DMS79 treated with DMSO at 0.1 percent for 48 hours (cell line): ENCODE measurements around the gene SOX30.

Experiments
- DNase-seq: peaks from one replicate; lab custom pipeline; 2025; lab: John Stamatoyannopoulos, UW

The SOX30 gene

DNA sequence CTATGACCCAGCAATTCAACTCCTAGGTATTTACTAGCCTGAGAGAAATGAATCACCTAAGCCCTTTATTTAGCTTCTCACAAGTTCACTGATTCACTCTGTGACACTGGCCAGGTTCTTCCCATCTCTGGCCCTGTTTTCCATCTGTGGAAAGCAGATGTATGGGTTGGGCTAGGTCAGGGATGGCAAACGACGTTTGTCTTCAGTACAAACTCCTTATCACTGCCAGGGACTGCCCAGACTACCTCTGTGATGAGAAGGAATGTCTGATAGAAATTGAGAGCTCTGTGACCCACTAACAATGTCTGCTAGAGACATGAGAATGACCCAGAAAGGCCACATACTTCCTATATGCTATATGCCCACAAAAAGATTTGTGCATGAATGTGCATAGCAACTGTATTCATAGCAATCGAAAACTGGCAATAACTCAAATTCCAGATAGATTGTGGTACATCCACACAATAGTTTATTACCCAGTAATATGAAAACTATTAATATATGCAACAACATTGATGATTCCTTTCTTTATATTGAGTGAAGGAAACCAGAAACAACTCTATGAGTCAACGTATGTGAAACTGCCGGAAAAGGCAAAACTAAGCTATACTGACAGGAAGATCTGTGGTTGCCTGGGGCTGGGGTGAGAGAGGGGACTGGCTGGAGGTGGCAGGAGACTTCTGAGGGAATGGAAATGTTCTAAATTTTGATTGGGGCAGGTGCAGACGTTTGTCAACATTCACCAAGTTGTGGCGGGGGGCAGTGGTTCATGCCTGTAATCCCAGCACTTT lies 44.7 kb downstream of the SOX30 start:
- DNase-seq: no peak

DNA sequence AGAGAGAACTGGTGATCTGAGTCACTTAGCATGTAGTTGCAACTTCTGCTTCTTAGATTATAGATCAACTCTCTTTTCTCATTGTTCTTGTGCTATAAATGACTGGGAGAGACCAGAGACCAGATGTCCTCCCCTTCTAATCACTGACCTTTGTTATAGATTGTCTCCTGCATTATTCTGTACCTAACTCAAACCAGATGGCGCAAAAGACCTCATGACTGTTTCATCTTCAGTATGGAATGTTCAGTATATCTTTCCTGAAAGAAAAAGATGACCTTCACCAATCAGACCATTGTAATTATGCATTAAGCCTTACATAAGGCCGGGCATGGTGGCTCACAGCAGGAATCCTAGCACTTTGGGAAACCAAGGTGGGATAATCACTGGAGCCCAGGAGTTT lies 46.2 kb downstream of the SOX30 start:
- no peak for DNase-seq

DNA sequence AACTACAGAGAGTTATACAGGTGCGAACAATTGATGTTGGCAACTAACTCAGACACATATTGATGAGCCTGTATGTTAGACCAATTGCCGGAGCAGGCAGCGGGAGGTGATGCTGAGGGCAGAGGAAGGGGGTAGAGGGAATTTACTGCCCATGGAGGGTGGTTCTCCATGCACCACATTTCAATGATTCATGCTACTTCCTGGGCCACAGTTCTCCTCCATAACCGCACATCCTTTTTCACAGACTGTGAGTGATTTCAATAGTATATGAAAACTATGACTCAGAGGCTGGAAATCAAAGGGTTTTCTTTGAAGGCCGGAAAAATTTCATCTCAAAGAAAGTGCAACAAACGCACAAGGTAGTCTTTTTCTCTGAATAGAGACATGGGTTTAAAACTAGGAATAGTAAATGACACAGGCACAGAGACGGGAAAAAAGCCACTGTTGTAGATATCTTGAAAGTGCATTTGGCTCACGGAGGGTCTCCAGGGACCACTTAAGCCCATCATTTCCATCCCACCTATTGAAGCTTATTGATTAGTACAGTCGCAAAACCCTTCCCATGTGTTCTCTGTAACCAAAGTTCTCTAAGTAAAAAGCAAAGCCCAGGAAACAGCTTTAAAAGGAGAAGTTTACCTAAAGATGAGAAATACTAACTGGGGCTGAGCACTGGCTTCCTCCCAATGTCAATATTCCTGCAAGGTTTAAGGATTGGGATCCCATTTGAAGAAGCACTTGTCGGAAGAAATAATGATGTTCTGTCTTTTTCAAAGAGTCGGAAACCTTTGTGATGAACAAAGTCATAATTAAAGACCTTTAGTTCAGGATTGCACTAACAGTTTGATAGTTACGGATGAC lies 48.7 kb downstream of the SOX30 start:
- DNase-seq: no peak

DNA sequence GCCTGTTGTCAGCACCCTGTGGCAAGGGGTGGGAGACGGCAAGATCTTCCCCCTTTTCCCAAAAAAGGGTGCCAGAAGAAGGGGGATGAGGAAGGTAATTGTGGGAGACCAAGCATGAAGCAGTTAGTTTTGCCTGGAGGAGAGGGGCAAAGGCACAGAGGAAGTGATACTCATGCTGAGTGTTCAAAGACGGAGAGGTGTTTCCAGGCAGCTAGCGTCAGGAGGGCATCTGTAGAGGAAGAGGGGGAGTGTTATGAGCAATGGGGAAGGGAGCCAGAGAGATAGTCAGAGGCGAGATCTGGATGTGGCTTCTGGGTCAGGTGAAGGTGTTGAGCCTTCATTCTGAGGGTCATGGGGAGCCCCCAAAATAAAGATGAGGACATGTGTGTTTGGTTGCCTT lies 49.7 kb downstream of the SOX30 start:
- no peak for DNase-seq

DNA sequence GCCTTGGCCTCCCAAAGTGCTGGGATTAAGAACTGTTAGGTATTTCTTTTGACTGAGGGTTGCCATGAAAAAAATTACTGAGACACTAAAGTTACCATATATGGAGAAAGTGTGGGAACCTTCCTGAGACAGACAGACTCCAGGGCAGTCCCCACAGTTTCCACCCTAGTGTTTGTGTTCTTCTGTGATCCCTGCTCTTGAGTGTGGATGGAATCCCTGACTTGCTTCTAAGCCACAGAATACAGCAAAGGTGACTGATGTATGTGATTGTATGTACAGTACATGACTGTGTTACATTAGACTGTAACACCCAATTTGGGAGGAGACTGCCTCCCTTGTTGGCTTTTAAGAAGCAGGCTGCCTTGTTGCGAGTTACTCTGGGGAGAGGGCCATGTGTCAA lies 52.0 kb downstream of the SOX30 start:
- DNase-seq: no peak

DNA sequence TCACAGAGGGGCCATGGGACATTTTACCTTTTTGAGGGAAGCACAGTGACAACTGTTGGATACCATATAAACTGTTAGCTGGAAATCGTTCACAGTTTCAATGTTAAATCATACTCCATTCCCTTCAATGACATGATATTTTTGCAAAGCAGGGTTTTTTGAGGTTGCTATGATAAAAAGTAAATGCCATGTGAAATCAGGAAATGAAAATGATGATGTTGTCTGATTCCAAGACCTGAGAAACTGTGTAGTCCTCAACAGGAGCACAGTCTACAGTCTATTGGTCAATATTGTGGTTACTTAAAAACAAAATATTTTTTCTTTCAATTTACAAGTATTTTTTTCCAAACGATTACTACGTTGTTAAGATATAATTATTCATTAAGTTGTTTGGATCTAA lies 52.7 kb downstream of the SOX30 start:
- DNase-seq: no peak

DNA sequence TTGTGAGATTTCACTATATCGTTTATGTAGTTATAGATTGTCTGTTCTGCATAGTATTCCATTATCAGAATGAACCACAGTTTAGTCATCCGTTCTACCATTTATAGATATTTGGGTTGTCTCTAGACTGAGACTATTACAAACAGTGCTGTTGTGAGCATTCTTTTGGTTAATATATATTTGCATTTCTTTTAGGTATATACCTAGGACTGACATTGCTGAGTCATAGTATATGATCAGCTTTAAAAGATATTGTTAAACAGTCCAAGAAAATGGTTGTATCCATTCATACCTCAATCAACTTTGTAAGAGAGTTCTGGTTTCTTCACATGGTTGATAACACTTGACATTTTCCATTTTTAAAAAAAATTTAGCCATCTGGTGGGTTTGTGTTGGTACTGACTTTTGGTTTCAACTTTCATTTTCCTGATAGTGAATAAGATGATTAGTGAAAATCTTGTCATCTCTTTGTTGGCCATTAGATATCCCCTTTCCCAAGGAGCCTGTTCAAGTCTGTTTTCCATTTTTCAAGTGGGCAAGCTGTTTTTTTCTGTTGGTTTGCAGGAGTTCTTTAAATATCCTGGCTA lies 53.8 kb downstream of the SOX30 start:
- DNase-seq: no peak

DNA sequence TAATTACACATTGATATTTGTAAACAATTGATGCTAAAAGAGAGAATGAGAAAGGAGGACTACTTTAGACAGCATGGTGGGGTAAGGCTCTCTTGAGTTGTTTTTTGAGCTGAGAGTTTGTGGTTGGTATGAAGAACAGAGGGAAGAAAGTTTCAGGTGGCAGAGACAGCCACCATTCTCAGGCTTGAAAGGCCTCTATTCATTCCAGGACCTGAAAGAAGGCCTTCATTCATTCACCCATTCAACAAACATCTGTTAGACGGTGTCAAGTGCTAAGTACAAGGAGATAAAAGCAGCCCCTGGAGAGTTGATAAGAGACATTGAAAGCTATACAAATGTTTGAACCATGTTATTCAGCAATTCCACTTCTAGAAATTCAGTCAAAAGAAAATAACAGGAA lies 55.0 kb downstream of the SOX30 start:
- no peak for DNase-seq

DNA sequence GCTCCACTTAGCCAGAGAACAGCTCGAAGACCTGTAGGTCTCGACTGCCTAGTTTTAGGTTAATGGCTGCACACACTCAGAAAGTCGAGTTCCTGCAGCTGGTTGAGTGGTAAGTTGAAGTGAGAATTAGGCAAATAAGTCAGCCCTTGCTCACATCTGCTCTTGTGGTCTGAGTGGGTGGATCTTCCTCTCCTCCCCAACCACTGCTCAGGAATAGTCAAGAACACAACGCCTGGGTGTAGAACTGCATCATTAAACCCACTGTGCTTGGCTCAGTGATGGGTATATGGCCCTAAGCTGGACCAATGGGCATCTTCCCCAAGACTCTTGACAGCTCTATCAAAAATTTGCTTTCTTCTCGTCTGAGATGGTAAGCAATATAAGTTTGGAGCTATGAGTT lies 55.8 kb downstream of the SOX30 start:
- DNase-seq: no peak

DNA sequence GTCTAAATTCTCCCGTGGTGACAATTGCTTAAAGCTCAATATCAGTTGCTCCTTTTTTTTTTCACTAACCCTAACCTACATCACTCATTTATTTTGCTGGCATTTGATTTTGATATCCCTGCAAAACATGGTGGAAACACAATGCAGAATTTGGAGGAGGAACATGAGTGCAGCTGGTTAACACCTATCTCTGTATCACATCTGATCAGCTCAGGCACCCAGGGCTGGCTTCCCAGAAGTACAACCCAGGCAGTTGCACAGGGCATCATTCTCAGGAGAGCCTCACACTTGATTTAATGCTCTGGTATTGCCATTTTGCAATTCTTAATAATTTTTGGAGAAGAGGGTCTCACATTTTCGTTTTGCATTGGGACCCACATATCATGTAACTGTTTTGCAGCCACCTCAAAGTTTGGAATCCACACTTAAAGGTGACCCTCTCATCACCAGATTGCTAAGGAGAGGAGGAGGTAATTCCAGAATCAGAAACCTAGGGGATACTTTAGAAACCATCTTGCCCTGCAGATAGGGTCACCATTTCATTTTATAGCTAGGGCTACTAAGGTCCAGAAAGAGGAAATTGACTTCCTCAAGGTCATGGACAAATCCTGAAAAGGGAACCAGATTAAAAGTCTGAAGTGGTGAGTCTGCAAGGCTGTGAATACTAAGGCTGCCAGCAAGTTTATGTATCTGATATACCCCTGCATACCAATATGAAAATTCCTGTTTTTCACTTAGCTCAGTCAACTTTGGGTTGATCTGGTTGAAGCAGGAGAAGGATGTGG lies 57.4 kb downstream of the SOX30 start:
- no peak for DNase-seq

DNA sequence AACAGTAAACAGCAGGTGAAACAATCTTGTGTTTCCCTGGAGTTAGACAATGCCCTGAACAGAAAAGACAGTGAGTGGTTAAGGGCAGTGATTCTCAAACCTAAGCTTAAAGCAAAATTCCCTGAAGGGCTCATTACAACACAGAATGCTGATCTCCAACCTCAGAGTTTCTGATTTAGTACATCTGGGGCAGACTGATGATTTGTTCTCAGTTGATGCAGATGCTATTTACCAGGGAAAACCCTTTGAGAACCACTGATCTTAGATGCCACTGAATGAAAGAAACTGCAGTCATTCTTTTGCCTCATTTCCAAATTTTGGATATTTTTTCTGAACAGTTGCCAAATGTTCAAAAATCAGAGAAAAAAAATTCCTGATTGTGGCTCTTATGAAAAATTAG lies 58.0 kb downstream of the SOX30 start:
- no peak for DNase-seq

DNA sequence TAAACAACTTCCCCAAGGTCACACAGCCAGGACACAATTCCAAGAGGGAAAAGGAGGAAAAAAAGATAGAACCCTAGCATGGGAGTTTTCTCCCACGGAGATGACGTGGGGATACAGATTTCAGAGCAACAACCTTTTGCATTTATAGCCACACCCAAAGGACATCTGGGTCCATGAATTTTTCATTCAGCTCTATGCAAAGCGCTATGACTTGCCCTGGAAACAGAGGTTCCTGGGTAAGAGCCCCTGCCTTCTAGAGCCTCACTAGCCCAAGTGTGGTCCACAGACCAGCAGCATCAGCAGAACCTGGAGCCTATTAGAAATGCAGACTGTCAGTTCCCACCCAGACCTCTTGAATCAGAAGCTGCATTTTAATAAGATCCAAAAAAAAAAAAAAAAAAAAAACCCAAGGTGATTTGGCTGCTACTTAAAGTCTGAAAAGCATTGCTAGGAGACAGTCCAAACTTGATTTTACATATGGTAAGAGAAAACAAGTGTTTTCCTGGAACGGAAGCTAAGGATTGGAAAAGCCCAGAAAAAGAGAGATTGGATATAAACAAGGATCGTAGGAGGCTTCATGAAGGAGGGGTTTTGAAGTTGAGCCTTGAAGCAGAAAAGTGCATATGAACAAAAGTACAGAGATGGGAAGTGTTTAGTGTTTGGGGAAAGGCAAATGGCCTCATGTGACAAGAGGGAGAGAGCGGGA lies 59.0 kb downstream of the SOX30 start:
- DNase-seq: no peak

DNA sequence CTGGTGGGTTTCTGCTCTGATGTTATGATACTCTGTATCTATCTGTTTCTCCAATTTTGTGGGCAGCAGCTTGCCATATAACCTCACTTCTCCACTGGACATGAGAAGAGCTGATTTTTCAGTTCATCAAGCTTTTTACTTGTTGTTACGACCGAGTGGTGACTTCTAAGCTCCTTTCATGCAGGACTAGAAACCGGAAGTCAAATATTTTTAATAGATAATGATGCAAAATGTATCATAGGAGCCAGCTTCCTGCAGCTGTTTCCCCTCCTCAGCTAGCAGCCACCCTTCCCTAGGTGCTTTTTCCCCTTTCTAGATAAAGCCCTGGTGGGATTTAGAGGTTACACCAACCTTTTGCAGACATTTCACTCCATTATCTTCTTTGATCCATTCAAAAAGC lies 59.6 kb downstream of the SOX30 start:
- DNase-seq: no peak

DNA sequence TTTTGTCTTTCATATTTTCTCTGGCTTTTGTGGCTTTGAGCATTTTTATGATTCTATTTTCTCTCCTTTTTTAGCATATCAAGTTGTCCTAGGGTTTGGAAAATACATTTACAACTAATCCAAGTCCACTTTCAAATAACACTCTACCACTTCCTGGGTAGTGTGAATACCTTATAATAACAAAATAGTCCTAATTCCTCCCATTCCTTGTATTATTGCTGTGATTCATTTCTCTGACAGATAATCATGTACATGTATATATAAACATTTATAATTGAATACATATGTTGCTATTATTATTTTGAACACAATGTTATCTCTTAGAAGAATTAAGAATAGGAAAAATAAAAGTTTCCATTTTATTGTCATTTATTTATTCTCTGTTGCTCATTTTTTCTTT lies 61.8 kb downstream of the SOX30 start:
- DNase-seq: no peak

DNA sequence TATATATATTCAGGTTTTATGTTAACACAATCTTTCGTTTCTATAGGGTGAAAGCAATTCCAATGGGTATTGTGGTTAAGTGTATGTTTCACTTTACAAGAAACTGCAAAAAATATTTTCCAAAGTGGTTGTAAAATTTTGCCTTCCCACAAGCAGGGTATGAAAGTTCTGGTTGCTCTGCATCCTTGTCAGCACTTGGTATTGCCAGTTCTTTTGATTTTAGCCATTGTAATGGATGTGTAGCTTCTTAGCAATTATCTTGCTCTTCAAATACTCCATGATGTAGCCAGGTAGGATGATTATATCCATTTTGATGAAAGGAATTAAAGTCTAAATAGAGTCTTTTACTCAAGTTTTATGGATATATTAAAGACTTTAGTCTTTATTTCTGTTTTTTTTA lies 67.6 kb downstream of the SOX30 start:
- no peak for DNase-seq

DNA sequence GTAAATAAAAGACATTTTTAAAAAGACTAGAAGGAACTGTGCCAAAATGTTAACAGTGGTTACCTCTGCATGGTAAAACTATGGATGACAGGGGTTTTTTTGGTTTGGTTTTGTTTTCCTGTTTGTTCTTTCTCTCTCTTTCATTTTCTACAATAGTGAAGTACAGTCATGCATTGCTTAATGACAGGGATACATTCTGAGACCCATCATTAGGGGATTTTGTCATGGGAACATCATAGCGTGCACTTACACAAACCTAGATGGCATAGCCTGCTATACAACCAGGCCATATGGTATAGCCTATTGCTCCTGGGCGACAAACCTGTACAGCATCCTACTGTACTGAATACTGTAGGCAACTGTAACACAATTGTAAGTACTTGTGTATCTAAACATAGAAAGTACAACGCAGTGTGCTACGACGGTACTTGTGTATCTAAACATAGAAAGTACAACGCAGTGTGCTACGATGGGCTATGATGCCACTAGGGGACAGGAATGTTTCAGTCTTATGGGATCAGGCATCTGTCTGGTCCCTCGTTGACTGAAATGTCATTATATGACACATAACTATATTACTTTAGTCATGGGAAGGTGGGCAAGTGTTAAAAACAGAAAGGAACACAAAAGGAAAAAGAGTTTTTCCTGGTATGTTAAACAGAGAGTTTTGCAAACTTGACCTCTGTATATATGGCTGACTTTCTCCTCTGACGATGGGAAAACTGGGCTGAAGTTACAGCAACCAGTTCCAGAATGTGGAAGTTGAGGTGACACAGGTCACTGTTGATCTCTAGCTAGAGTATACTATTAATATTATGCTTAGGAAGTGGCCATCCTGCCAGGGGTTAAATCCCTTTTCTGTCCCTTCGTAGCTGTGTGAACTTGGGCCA lies 69.3 kb downstream of the SOX30 start:
- DNase-seq: no peak

DNA sequence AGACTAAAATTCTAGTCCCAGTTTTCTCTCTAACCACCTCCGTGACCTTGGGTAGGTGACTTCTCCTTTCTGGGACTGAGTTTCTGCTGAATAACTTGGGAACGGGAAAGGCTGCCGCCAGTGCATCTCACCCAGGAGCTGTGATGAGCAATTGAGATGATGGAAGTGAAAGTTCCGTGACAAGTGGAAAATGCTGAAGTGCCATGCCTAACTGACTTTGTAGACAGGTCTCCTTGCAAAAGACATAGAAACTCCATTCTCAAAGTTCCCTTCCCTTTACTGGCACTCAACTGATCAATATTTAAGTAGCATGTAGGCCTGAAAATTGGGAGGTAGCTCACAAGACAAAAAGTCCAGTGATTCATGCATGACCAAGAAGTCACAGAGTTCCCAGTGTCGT lies 70.3 kb downstream of the SOX30 start:
- no peak for DNase-seq

DNA sequence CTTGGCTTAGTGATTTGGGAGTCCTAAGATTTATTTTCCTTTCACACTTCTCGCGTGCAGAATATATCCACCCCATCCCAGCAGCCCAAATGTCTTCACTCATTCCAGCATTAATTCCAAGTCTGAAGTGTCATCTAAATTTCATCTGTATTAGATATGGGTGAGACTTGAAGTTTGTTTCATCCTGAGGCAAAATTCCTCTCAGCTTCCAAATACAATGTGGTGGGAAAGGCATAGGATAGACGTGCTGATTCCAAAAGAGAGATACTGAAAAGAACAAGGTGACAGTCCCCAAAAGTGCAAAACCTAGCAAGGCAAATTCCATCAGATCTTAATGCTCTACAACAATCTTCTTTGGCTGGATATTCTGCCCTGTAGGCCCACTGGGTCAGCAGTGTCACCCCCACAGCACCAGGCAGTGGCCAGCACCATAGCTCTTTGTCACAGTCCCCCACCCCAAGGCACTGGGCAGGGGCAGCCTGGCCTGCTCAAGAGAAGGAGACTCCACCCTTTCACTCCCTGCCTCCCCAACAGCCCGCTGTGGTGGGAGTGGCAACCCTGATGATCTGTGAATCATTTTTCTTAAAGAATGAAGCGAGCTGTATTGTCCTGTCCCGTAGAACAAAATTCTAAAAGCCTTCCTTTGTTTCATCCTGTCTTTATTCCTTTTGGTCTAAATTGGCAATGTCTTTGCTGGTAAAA lies 74.0 kb downstream of the SOX30 start:
- DNase-seq: no peak

DNA sequence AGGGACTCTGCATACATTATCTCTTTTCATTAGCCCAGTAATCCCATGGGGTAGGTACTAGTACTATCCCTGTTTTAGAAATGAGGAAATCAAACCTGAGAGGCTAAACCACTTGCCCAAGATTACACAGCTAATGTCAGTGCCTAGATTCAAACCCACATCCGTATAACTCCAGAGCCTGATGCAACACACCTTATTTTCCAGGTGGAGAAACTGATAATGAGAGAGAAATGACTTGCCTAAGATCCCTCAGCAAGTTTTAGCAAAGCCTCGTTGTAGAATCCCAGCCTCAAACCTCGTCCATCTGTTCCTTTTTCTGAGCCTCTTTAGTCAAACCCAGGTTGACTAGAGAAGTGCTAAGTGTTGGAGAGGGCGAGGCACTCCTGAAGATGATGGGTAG lies 75.6 kb downstream of the SOX30 start:
- DNase-seq: no peak
